UCSD-AML1 (cell line): Measurements from ENCODE around the gene AGBL1.

Source experiments
- DNase-seq: peaks from one replicate; lab custom pipeline; 2025; ENCODE audit not compliant: unreplicated experiment; lab: John Stamatoyannopoulos, UW

Gene AGBL1

DNA sequence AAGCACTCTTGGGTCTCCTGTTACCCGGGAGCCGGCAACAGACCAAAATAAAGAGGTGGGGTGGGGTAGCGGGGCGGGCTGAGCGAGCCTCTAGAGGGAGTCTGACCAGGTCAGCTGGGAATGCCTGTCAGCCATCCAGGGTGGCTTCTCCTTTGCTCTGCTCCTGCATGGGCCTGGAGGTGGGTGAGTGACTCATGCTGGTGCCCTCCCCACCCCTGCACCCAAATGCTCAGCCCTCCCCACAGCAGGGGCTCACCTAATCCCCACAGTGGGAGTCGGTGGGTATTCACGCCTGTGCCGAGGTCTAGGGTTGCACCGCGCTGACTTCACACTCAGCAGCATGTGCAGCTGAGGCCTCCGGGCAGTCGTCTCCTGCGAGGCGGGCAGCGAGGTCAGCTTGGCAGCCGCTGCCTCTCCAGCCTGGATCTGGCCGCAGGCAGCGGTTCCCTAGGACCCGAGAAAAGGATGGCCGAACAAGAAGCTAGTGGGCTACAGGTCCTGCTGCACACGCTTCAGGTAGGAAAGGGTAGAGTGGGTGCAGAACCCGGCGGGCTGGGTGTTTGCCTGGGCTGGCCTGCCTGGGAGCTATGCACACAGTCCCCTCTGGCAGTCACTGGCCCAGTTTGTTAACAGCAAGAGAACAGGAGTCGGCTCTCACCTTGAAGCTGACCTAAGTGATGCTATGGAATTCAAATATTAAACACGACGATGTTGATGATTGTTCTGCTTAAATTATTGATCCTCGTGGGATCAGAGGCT lies at the start of gene AGBL1:
Gene AGBL1, plus strand, starts transcription at position 364 of the 759 bp plus-strand sequence.
- no peak for DNase-seq

- no peak for DNase-seq
These were observed 44.8 kb upstream of the AGBL1 start for GRCh38 chr15:86034904-86035303.

DNA sequence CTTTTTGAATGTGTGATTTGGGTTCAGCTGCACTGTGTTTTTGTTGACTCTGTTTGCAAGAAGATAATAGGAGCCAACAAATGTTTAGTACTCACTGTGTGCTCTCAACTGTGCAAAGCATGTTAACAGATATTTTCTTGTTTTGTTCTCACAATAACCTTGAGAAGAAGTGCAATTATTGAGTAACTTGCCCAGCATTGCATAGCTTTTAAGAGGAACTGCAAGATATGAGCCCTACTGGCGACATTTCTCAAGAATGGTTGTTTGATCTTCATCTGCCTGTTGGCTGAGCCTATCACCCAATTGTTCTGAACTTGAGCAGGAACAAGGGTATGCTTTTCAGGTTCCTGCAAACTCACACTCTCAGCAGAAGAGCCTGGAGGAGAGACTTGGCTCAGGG lies 43.4 kb upstream of the AGBL1 start:
- no peak for DNase-seq

DNA sequence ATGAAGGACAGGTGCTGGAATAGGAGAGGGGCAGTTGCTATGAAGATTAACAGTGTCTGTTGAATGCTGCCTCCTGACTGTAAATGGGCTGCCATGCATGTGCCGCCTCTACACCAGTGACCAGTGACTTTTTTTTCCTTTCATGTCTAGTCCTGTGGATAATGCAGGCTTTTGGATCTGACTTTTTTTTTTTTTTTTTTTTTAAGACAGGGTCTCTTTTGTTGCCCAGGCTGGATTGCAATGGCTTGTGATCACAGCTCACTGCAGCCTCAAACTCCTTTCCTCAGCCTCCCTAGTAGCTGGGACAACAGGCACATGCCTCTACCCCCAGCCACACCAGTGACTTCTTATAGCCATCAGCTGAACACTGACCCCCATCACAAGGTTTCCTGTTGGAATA lies 41.2 kb upstream of the AGBL1 start:
- no peak for DNase-seq

DNA sequence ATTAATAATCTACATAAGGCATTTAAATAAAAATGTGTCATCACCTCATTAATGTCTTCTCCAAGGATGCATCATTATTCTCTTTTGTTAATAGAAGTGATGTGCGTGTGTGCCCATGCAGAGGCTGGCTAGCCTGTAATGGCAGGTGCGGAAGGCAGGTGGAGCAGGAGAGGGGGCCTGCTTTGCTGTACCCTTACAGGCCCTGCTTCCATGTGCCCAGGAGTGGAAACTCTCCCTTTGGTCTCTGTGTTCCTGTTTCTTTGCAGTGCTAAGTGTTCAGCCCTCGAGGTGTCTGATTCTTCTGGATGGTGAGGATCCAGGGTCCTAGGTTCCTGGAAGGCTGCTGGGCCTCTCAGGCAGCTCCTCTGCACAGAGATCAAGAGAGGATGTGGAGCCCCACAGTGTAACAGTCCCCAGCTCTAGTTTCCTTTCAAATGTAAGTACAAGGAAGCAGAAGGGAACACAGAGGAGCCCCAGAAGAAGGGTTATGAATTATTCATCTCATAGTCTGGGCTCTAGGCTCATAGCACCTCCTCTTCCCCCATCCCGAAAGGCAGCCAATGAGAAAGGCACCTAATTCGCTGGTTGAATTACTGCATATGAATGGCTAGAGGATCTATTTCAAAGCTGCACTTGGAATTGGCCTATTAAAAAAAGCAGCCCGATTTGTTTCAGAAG lies 39.2 kb upstream of the AGBL1 start:
- DNase-seq = no peak

DNA sequence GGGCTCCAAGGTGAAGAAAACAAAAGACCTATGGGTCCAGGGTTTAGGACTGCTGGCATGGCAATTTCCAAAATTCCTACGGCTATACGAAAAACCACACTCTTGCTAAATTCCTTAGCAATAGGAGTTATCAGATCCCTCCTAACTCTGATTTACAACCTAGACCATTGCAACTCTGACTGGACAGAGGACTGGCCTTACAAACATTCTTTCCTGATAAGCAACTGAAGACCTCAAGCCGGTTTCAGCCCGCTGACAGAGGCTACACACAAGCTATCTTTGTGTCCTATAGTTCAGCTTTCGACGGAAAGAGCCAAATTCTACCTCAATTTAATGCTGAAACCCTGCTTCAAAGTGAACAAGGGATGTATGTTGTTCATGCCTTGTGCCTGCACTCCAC lies 38.3 kb upstream of the AGBL1 start:
- DNase-seq = no peak

GRCh38 chr15:86042226-86042625 lies 37.4 kb upstream of the AGBL1 start:
- no peak for DNase-seq

DNA sequence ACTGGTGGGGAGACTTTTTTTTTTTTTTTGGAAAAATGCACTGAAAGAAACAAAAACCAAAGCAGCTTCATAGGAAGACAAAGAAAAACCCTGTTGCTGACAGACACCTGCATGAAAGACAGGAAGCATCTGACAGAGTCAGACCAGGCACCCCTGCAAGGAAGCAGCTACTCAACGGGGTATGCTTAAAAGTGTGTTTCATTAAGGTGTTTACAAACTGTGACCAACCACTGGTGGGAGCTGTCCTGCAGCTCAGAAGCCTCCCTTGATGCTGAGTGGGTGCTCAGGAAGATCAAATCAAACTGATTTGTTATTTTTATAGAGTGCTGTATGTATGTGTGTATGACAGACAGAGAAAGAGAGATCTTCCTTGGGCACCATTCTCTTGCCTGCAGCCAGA lies 34.7 kb upstream of the AGBL1 start:
- DNase-seq = no peak

DNA sequence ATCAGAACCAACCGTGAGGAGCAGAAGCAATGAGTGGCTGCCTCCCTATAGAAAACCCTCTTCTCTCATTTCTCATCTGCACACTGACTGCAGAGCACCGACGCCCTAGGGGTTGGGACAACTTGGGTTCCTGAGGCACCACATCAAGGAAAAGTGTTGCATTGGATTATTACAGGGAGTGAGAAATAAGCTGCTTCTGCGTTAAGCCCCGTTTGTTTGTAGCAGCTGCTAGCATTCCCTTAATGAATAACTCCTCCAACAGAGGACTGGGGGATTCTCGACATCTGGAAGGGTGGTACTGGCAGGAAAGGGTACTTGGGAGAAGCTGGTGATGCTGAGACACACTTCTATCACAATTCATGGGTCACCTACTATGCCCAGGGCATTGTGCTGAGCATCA lies 25.3 kb upstream of the AGBL1 start:
- DNase-seq = no peak

GRCh38 chr15:86055688-86056087 lies 24.0 kb upstream of the AGBL1 start:
- DNase-seq = no peak

DNA sequence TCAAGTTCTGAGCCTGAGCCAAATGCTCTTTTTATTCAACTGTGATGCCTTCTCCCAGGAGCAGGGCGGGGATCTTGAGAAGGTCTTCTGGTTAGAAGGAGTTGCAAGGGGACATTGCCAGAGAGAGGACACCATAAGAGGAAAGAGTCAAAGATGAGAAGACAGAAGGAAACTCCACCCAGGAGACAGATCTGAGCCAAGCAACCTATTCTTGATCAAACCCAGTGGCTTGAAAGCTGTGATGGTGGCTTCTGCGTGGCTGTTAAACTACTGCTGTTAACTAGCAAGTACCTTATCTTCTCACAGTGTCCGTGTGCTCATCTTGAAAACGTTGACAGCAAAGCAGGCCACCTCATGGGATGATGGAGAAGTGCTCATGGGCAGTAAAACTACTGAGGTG lies 19.8 kb upstream of the AGBL1 start:
- no peak for DNase-seq

DNA sequence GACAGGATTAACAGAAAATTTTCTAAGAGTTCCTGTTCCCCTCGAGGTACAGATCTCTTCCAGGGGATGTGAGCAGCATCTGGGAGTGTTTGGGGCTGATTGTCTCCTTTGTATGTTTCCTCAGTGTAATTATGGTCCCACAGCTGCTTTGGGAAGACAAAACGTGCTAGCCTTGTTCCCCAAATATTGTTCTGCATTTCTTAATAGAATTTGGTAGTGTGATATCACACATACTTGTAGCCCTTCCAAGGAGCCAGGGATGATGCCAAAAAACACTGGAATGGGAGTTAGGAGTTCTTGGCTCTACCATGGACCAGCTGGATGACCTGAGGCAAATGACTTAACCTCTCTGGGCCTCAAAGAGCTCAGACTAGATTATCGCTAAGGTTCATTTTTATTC lies 19.0 kb upstream of the AGBL1 start:
- no peak for DNase-seq

DNA sequence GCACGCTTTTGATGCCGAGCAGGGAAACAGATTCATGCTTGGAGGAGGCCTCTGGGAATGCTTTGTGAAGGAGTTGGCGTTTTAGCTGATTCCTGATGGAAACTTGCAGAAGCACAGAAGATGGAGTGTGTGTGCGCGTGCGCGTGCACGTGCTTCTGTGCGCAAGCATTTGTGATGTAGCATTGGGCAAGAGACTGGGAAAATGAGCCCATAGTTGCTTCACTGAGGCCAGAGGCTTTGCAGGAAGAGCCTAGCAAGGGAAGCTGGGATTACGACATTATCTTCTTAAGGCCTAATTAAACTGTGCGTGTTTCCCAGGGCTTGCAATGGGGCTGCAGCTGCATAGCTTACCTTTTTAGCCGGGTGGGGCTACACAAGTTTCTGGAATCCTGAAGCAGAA lies 18.1 kb upstream of the AGBL1 start:
- no peak for DNase-seq

GRCh38 chr15:86062646-86063243 lies 16.9 kb upstream of the AGBL1 start:
- DNase-seq = no peak

DNA sequence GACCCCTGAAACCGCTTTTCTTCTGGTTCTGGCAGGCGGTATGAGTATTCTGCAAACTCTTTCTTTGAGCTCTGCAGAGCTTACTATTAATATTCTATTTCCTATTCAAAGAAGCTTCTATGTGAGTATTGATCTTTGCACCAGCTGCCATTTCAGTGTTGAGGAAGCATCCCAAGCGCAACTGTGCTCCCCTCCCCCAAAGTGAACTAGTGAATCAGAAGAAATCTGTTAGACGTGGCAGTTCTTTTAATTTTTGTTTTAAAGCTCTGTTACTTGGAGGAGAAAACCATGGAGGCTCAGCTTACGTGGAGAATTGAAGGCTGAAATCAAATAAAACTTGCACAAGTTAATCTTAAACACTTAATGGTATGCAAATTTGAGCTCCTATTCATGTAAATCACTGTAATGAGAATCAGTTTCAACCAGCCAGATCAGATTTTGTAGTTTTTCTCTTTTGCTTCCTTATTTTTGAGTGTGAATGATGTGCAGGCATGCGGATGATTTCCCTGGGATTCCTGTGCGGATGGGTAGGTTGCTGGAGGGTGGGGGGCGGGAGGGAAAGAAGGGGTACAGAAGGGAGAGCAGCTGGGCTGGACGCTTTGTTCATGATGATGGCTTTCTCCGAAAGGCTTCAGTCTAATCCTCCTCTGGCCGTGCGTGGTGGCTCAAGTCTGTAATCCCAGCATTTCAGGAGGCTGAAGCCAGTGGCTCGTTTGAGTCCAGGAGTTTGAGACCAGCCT lies 16.1 kb upstream of the AGBL1 start:
- no peak for DNase-seq

GRCh38 chr15:86064326-86064725 lies 15.3 kb upstream of the AGBL1 start:
- DNase-seq = no peak

- no peak for DNase-seq
These were observed 13.4 kb upstream of the AGBL1 start for GRCh38 chr15:86066174-86066834.

- DNase-seq = no peak
These were observed 6.4 kb upstream of the AGBL1 start for GRCh38 chr15:86073281-86073680.

DNA sequence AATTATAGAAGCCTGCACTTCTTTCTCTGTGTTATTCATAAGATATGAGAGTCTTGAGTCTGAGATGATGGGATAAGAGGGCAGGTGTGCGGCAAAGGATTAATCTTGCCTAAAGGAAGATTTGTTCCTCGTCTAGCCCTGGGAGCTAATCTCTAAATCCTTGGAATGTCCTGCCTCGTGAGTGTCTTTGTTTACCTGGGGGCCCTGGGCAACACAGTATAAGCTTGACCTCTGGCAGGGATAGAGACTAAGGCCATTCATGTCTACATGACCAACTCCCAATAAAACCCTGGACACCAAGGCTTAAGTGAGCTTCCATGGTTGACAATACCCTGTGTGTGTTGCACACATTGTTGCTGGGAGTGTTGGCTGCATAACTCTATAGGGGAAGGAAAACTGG lies 3.2 kb upstream of the AGBL1 start:
- no peak for DNase-seq

DNA sequence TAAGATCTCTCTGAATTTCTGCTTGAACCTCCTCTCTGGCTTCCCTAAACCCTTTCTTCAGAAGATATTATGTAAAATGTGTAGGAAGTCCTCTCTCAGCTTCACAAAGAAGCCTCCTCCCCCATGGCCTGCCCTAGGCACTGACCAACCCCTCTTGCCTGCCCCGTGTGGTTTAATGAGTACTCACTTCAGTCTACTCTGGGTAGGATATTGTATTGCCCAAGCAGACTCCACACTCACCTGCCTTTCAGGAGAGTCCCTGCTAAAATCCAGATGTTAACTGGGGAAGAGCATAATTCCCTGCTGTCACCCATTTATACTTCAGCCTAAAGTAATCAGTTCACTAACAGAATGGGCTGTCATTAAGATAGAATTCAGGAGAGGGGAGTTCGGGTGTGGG lies 2.6 kb upstream of the AGBL1 start:
- no peak for DNase-seq

DNA sequence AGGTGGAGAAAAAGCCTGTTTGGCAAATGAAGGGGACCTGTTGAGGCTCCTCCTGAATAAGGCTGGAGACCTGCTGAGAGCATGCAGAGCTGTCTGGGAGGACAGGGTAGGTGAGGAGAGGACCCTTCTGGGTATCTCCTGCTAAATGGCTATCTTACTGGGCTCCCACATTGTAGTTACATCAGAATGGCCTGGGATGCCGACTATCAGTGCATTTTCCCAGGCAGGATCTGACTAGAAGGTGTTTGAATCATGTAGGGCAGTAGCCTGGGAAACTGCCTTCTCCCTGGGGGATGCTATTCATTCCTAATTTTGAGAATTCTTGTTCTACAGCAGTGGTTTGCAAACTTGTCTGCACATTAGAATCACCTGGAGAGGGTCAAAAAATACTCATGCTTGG lies 631 bp downstream of the AGBL1 start:
- DNase-seq = no peak
